ENCODE results near the gene NHEJ1.

NHEJ1 gene

DNA sequence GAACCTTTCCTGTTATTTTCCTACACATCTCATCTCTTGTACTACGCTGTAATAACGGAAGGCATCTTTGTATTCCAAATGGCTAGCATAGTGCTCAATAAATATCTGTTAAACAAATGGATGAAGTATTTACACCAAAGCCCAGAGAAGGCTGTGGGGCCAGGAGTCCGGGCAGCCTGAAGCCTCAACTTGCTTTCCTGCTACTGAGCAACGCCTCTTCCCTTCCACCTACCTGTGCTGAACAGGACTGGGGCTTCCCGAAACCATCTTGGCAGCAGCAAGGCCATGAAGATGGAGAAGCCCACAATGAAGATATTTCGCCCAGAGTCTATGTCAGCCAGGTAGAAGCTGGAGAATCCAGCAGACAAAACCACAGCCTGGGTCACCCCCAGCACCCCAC is 2.5 kb upstream of the NHEJ1 start:
- no peak for DNase-seq (ENCODE audit: low read depth)
- H3K4me3 ChIP-seq (ENCODE audit: low read depth, low read length) = no peak overlapping the region
- TF ChIP-seq, protein P1, sequence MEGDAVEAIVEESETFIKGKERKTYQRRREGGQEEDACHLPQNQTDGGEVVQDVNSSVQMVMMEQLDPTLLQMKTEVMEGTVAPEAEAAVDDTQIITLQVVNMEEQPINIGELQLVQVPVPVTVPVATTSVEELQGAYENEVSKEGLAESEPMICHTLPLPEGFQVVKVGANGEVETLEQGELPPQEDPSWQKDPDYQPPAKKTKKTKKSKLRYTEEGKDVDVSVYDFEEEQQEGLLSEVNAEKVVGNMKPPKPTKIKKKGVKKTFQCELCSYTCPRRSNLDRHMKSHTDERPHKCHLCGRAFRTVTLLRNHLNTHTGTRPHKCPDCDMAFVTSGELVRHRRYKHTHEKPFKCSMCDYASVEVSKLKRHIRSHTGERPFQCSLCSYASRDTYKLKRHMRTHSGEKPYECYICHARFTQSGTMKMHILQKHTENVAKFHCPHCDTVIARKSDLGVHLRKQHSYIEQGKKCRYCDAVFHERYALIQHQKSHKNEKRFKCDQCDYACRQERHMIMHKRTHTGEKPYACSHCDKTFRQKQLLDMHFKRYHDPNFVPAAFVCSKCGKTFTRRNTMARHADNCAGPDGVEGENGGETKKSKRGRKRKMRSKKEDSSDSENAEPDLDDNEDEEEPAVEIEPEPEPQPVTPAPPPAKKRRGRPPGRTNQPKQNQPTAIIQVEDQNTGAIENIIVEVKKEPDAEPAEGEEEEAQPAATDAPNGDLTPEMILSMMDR (conservative IDR thresholded peaks at IDR 0.05; ENCODE audit: low read depth, low read length) = no peak

DNA sequence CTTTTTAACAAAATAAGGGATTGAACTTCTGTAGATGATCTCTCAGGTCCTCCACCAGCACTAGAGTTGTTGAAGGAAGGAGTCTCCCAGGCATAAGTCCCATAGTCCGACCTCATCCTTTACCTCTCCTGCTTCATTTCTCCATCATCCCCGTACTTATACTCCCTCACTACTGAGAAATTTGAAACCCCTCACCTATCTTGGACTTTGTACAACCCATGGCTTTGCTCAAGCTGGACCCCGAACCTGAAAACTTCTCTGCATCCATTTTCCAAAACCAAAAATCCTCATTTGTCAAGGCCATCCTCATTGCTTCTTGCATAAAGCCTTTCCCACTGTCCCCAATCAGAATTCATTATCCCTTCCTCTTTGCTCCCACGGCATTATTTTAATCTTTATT is 482 bp upstream of the NHEJ1 start:
- TF ChIP-seq, protein P1 (conservative IDR thresholded peaks at IDR 0.05; ENCODE audit: low read depth, low read length) = no peak
- H3K4me3 ChIP-seq (ENCODE audit: low read depth, low read length) = peak overlapping the region; percentile 83
- no peak for DNase-seq (ENCODE audit: low read depth)

DNA sequence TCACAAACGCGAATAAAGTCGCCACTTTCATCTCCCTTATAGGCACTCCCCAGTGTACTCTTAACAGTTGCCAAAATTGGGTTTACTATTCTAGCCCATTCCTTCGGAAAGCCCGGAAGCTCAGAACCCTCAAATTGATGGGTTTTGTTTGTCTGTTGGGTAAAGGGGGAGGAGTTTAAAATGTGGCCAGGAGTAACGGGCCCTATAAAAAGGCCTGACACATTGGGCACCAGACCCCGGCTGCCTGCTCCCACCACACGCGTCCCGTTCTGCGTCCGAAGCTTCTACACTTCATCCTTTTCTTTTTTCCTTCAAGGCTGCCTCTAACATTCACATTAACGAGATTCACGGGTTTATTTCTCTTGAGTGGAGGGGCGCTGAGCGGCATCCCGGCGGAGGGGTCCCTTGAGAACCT is 837 bp downstream of the NHEJ1 start:
- DNase-seq (ENCODE audit: low read depth) = no peak

DNA sequence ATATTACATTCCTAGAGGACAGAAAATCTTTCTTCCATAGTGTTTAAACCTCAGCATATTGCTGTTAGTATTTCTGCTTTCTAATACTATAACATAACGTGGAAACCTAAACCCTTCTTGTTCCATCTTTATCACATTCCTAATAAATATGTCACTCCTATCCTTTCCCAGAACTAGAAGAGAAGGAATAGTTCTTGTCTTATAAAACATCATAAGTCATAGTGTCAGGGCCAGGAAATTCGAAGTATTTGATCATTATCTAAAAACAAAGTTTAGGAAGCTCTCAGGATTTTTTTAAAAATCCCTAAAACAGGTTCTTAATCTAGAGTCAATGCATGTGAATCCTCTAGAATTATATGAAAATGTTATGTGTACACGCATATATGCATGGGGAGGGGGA is 2.0 kb downstream of the NHEJ1 start:
- no peak overlapping the region for H3K4me3 ChIP-seq (ENCODE audit: low read depth, low read length)
- no peak for DNase-seq (ENCODE audit: low read depth)
- TF ChIP-seq, protein P1 (conservative IDR thresholded peaks at IDR 0.05; ENCODE audit: low read depth, low read length) = no peak

More for the DNA sequence above, 837 bp downstream of the NHEJ1 start:
- TF ChIP-seq, protein P1 (conservative IDR thresholded peaks at IDR 0.05; ENCODE audit: low read depth, low read length) = no peak
- peak overlapping the region; percentile 83 for H3K4me3 ChIP-seq (ENCODE audit: low read depth, low read length)

DNA sequence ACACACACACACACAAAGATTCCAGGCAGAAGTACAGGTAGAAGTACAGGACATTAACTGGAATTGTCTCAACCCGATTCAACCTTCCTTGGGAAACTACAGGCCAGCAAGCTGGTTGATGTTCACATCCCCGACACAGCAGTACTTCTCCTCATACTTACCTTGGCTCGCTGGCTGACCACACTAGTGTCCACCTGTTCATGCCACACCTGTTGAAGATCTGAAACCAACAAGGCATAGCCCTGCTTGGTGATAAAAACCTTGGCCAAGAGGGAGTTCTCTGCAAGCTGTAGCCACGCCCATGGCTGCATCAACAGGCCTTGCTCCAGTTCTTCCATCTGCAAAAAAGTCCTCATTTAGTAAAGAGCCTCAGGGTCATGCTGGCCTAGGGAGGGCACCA is 2.6 kb downstream of the NHEJ1 start:
- no peak overlapping the region for H3K4me3 ChIP-seq (ENCODE audit: low read depth, low read length)
- DNase-seq (ENCODE audit: low read depth) = no peak
- TF ChIP-seq, protein P1 (conservative IDR thresholded peaks at IDR 0.05; ENCODE audit: low read depth, low read length) = no peak

DNA sequence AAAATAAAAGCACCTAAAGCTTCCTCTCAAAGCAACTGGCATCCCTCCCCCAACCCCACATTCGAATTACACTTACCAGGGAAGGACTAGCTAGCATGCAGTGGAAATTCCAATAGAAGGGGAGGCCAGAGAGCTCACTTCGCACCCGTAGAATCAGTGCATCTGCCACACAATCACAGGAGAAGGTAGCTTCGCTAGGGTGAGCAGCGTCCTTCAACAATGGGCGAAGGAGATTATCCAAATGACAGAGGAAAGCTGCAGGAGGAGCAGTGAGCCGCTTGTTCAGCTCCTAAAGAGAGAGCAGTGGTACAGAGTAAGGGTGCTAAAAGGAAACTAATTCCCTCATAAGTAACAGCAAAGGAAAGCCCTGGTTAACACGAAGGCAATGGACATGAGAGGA is 3.2 kb downstream of the NHEJ1 start:
- DNase-seq (ENCODE audit: low read depth) = no peak
- TF ChIP-seq, protein P1 (conservative IDR thresholded peaks at IDR 0.05; ENCODE audit: low read depth, low read length) = no peak
- no peak overlapping the region for H3K4me3 ChIP-seq (ENCODE audit: low read depth, low read length)

DNA sequence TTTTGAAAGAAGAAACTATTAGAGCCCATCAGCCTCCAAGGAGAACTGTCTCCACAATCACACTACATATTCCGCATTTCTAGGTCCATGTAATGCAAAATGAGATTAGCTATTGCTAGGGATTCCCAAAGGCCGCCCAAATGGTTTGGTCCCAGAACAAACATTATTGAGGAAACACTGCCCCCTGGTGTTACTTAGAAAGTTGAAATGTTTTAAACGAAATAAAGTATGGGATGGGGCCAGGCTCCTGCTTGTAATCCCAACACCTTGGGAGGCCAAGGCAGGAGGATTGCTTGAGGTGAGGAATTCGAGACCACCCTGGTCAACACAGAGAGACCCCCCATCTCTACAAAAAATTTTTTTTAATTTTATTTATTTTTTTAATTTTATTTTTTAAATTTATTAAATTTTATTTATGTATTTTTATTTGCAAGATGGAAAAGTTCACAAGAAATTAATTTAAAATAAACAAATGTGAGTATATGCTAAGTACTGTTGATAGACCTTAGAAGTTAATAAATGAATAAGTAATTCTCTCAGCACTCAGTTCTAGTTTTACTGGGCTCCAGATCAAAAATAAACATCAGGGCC is 5.5 kb downstream of the NHEJ1 start:
- peak; percentile 83 for DNase-seq (ENCODE audit: low read depth)
- H3K4me3 ChIP-seq (ENCODE audit: low read depth, low read length) = no peak overlapping the region
- TF ChIP-seq, protein P1 (conservative IDR thresholded peaks at IDR 0.05; ENCODE audit: low read depth, low read length) = peak; percentile 63
